GM21737 (cell line): ENCODE measurements around the gene NPAS3.

ENCODE experiments used
- ATAC-seq: cut with Tn5 transposase; IDR thresholded peaks from one replicate; pipeline ENCODE4 v1.9.1; 2021; ENCODE audit warnings: mild to moderate bottlenecking, moderate library complexity; ENCODE audit not compliant: unreplicated experiment

The NPAS3 gene

DNA sequence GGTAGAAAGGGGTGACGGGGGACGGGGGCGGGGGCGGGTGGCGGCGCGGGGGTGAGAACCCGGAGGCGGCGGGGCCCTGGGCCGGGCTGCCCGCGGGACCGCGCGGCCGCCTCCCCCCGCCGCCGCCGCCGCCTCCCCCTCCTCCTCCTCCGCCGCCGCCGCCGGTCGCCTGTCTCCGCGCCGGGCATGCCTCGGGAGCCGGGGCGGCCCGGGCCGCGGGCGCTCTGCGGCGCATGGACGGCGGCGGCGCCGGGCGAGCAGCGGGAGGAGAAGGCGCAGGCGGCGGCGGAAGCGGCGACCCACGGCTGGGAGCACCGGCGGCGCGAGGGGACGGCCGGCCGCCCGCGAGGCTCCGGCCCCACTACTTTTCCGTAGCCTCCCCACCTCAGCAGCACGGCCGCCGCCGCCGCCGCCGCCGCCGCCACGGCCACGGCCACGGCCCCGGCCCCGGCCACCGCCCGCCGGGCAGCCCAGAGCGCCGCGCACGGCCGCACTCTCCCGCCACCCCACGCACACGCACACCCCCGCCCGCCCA lies at the start of gene NPAS3:
Gene NPAS3, plus strand, starts transcription at position 161 of the 535 bp plus-strand sequence.
- ATAC-seq, result no peak

DNA sequence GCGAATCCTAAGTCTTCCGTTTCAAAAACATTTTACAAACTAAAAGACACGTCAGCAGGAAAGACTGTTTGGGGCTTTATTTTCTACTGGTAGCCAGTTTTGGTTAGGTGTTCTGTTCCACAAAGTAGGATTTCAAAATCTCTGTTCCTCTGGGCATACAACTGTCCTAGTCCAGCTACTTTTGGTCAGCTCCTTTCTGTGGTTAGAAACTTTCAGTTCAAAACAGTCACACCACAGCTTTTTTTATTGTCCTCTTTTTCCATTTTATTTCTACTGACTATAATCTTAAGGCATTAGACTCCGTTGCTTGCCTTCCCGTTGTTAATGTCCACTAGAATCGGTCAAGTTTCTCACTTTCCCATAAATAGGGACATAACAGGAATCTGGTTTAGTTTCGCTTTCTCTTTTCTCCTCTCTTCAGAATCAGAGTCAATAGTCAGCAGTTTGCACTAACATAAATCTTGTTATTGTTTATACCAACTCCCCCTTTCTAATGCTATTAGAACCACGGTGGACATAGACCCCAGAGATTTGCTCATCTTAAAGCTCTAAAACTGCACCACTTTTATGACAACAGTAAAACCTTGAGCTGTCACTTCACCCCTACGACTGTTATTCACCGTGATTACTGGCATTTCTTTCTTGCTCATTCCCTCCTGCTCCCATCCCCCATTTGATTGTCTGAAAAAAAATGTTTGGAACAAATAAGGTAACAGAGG lies 41.5 kb upstream of the NPAS3 start:
- ATAC-seq, result no peak

DNA sequence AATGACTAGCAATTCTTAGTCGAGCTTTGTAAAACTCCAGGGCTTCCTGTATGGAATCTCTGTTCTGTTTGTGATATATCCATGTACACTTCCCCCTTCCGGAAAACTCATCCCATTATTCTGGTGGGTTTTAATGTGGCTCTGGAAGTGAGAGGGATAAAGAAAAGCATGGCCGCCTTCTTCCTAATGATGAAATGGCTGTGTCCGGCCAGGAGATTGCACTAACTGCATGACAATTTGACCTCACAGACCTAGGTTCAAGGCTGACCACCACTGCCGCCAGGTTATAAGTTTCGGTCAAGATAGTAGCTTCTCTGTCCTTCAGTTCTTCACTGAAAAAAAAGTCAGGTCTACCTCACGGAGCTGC lies 41.0 kb upstream of the NPAS3 start:
- no peak for ATAC-seq

DNA sequence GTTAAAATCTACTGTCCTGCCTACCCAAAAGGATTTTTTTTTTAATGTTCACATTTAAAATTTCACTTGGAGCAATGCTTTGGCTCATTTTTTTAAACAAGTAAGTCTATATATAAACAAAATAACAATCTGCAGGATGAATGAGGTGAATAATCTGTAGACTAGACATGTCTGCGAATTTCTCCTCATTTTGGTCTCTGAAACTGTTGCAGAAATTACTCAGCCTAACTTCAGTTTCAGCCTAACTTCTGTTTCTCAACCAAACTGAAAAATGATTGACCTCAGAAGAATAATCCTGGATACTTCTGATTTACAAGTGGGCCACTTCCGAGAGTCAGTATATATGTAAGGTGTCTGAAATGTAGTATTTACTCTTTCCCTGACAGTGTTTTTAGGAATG lies 39.8 kb upstream of the NPAS3 start:
- no peak for ATAC-seq

DNA sequence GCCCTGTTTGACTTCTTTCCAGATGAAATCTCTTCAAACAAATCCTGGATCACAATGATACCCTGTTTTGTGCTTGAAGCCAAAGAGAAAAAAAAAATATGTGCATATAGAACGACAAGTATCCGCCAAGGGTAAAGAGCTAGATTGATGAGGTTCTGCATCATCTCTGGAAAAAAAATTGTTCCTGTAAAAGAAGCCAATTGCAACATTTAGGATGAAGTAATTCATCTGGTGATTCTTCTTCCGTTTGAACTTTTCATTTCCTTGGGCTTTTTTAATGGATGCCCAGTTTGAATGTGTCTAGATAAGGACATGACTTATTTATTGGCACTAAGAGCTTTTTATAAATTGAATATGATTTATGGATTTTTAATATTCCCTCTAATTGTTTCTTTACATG lies 38.1 kb upstream of the NPAS3 start:
- no peak for ATAC-seq

DNA sequence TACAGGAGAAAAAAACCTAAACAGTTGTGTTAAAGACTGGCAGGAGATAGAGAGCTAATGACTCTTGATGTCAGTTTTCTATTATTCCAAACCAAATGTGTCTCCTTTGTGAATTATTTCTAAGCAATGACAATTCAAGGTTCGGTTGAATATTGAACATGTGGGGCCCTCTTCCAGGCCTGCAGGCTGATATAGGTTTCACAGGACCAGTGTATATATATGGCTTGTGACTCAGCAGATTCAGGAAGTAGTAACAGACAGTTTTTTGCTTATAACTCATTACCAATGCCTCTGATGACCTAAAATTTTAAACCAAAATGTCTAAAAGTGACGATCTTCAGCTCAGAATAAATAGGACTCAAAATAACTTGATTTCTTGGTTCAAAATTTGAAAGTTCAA lies 33.7 kb upstream of the NPAS3 start:
- no peak for ATAC-seq

DNA sequence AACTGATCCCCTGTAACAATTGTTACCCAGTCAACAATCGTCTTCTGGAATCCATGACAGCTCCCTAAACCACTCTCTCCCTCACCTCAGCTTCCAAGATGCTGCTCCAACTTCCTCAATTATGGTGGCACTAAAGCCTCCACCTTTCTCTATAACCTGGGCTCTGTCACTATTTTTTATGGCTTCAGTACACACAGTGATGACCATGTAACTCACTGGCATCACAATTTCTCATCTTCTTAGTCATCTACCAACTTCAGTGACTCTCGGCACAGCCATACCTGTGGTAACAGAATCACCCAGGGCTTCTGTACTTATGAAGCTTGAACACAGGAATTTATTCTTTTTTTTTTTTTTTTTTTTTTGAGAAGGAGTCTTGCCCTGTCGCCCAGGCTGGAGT lies 32.0 kb upstream of the NPAS3 start:
- no peak for ATAC-seq

DNA sequence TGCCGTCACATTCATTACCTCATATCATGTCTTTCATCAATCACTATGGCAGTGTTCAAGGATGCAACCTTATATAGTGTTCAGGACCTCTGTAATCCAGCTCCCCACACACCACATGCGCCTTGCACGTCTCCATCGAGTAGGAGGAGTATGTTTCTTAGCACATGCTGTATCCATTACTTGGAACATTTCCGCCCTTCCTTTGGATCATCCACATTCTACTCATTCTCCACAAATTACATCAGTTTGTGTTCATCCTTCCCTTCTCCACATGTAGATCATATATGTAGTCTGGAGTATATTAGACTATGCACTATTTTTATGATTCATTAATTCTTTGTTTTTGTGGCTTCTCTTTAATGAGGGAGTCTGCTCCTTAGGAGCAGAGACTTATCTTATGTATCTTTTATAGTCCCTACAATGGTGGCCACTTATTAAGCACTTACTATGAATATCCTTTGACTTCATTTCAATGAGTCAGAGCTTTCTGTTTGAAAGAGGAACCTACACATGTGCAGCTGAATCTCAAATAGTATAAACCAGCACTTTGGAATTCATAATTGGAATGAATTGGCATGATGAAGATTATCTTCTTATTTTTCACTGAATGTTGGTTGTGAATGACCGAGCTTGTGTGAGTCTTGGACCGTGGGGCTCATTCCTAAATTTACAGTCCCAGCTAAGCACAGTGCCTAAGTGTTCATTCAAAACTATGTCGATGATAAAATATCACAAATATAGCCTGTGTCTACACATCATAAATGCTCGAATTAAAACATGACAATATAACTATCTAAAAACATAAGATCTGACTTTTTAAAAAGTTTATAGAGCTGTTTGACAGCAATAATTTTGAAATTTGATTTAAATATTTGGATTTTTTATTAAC lies 30.2 kb upstream of the NPAS3 start:
- ATAC-seq, result no peak

DNA sequence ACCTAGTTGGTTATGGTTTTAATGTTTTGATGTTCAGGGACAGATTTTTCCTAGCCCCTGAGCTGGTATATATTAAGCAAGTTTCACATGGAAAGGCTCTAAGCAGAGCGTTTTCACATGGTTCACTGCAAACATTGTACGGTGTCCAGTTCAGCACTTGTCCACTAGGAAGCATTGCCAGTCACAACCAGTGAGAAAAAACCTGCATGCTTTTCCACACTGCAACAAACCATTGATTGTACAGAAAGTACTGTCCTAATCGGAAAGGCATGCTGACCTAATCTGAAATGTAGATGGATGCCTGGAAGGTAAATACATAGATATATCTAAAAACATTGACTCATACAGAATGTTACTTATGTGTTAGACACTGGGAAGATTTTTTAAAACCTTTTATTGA lies 25.0 kb upstream of the NPAS3 start:
- ATAC-seq, result no peak

DNA sequence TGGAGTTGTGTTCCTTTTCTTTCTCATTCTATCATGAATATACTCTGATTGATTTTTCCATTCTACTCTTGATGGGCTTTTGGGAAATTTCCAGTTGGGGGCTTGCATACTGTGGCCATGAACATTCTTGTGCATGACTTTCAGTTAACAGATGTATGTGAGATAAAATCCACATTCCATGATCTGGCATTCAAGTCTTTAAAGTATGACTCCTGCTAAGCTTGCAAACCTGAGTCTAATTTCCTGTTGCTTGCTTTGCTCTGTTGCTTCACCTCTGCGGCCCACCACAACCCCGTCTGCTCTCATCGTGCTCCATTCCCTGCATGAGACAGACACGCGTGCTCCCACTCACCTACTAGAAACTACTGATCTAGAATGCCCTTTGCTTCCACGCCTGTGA lies 24.3 kb upstream of the NPAS3 start:
- ATAC-seq, result no peak

DNA sequence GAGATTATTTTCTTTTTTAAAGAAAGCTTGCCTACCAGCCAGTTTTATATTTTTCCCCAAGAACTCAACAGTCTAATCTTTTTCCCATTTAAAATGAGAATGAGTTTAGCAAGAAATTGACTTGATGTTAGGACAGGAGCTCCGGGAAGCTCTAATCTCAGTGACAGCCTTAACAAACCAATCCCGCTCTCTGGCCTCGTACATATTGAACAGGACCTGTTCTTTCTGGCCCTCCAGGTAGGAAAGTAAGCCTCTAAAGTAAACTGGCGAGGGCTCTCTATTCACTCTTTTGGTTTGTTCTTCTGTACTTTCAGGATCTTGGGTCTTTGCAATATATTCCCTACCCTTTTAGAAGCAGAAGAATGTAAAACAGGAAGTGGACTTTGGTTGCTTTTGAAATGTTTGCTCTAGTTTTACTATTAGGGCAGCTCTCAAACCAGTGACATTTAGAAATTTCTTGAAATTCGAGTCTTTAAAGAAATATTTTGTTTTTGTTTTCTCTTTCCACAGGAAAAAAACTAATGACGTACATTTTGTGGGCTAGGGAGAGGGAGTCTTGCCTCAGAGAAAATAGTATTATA lies 17.9 kb upstream of the NPAS3 start:
- ATAC-seq, result no peak

DNA sequence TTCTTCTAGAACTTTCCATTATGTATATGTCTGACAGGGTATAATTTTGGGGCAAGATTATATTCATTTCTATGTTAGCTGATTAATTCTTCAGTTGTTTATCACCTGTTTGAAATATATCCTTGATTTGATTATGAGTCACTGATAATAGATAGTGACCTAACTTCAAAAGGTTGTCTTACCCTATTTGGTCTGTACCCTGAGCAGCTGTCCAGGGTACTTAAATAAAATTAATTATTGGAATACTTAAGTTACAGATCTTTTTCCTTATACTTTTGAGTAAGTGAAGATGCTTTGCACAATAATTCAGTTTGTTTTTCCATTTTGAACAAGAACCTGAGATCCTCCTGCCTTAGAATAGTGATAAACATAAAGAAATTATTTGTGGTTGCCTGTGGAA lies 13.2 kb upstream of the NPAS3 start:
- no peak for ATAC-seq

DNA sequence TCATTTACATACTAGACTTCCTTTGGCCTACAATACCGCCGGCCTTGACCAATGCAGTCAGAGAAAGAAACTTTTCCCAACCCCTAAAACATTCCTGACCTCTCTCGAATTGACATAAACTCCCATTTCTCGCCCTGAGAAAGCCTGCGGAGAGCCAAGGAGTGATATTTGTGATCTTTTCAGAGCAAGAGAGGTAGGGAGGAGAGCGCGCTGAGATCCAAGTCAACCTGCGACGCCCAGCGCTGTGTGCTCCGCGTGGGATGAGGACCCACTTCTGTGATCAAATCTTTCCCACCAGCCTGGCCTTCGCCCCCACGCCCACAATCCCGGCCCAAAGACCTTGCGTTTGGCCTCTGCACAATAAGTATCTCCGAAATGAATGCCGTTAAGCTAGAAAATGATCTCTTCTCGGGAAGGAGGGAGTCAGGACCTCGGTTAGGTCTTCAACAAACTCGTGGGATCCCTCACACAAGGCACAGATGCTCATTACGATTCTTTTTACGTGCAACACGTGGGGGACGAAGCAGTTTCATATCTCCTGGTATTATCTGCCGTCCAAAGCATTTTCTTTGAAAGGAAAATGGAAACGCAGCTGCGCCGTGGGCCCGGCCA lies 6.3 kb upstream of the NPAS3 start:
- no peak for ATAC-seq

DNA sequence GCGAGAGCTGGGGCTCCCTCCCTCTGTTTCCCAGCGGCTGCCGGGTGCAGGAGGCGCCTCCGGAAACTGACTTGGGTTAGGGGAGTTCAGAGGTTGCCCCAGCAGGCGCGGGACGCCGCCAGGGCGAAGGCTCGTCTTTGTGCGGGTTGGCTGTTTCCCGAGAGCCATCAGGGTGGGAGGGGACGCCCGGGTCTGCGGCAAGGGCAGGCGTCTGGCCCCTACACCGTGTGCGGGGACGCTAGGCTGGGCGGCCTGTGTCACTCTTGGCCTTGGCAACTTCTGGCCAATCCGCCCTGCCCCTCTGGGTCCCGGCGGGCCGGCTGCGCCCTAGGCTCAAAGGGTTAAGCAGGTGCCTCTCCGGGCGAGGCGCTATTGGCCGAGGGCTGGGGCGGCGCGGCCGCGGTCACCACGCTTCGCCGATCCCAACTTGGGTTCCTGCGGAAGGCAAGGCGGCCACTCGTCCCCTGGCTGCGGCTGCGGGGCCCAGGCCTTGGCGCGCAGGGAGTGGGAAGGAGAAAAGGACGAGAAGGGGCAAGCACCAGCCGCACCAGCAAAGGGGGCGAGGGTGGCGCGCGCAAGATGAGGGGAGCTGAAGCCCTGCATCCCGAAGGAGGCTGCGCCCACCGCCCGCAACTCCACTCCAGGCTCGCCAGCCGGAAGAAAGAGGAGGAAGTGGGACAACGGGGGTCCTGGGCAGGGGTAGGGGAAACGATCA lies 5.6 kb upstream of the NPAS3 start:
- ATAC-seq, result no peak

DNA sequence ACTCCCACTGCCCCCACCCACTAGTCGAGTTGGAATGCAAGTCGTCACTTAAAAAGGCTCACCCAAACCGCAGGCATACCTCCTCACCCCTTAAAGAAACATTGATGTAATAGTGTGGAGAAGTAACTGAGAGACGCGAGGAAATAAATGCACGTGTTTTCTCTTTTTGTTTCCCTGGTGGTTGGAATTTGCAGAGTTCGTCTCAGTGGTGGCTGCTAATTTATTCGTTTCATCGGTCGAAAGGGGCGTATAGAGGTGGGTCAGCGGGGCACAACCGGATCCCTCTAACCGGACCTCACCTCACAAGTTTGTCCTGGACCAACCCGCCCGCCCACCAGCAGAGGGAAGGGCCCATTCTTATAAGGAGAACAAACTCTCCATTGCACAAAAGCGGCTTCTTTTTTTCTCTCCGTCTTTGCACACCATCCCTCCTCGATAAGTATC lies 5.0 kb upstream of the NPAS3 start:
- no peak for ATAC-seq

DNA sequence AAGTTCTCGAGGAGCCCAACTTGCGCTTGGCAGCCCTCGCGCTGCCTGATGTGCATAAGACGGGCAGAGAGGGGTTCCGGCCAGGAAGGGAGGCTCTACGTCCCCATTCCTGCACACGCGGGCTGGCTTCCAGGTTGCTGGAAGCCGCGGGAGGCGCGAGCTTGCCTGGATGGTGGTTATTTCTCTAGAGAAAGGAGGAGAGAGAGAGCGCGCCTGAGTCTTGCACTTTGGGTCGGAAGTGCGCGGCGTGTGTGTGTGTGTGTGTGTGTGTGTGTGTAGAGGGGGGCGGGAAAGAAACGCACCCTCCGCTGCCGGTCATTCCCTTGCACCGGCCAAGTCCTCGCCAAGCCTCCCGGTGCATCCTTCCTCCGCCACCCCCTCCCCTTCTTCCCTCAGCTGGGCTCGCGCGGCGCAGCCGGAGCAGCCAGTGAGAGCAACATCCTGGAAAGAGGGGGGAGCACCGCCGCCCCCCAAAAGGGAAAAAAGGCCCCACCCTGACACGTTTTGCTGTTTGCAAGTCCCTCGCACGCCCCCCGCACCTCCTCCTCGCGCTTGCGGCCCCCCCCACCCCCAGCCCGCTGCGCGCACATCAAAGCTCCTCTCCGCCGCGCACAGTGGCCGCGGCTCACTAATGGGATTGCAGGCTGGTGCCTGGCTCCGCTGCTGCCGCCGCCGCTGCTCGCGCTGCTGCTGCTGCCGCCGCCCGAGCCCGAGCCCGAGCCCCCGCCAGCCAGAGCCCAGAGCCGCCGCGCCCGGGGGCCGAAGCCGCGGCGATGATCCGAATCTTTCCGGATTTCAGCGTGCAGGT lies 4.4 kb upstream of the NPAS3 start:
- ATAC-seq, result no peak

DNA sequence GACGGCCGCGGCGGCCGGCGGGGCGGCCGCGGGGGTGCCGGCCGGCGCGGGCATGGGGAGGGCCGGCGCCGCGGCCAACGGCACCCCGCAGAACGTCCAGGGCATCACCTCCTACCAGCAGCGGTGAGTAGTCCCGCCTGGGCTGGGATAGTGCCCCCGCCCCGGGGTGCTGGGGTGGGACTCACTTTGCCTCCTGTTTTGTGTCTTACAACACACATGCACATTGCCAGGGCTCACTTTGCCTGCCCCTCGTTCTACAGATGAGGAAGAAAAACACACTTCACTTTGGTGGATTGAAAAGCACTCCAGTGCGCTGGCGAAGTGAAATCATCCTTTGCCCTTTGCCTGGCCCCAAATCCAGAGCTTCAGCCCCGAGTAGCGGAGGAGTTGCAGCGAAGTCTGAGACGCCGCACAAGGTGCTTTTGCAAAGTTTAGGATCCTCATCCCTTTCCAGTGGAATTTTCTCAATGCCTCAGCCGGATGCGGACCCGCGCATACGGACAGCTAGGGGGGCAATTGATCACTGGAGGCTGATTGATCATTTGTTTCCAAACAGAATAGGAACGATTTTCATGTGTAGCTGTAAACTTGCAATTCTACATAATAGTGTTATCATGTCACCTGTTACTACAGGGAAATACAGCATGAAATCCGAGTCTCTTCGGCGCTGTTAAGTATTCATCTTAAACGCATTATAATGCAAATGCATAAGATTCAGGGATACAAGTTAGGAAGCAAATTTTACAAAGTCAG lies 3.6 kb upstream of the NPAS3 start:
- ATAC-seq, result no peak

DNA sequence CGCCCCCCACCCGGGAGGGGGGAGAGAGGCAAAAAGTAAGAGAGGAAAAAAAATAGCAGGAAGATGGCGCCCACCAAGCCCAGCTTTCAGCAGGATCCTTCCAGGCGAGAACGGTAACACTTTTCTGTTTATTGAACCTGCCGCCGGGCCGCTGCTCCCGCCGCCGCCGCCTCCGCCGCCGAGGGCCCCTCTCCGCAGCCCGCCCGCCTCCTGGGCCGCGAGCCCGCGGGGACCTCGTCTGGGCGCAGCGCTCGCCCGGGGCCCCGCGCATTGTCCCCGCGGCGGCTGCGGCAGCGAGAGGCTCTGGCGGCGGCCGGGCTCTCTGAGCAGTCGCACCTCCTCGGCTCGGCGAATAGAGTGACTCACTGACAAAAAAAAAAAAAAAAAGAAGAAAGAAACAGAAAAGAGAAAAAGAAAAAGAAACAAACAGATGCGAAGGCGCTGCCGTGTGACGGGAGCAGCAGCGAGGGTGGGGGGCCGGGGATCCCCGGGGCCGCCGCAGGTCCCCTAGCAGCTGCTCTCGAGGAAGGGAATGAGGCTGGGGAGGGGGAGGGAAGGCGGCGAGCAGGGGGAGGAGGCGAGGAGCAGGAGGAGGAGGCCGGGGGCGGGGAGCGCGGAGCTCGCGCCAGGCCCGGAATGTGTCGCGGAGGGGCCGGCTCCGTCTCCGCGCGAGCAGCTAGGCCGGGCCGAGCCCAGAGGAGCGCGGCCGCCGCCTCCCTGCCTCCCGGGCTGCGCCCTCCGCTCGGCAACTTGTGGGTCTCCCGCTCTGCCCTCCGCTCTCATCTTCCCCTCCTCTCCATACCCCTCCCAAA lies 781 bp downstream of the NPAS3 start:
- no peak for ATAC-seq
